ENCODE data around the gene HSD17B11. TPM values are rescaled to one million over a fixed set of nuclear protein-coding genes. Genes with fewer than 3 reads are reported as not detected.
"Not testable (repeated sequence)": the region's sequence is repeated elsewhere in the genome, so short reads cannot be mapped to it uniquely, and the experiment has no call there.

The HSD17B11 gene
- total RNA-seq, 1 donor from 2014 or later, result 12.9 TPM

GRCh38 chr4:87420276-87420830 is 29.4 kb upstream of the HSD17B11 start:
- no peak overlapping the region for H3K4me3 ChIP-seq (ENCODE audit: low read depth, low read length)
- TF ChIP-seq, protein P1, sequence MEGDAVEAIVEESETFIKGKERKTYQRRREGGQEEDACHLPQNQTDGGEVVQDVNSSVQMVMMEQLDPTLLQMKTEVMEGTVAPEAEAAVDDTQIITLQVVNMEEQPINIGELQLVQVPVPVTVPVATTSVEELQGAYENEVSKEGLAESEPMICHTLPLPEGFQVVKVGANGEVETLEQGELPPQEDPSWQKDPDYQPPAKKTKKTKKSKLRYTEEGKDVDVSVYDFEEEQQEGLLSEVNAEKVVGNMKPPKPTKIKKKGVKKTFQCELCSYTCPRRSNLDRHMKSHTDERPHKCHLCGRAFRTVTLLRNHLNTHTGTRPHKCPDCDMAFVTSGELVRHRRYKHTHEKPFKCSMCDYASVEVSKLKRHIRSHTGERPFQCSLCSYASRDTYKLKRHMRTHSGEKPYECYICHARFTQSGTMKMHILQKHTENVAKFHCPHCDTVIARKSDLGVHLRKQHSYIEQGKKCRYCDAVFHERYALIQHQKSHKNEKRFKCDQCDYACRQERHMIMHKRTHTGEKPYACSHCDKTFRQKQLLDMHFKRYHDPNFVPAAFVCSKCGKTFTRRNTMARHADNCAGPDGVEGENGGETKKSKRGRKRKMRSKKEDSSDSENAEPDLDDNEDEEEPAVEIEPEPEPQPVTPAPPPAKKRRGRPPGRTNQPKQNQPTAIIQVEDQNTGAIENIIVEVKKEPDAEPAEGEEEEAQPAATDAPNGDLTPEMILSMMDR (IDR thresholded peaks at IDR 0.05; ENCODE audit: insufficient read depth, low read length, poor library complexity, severe bottlenecking), result no peak
- no peaks in the 10 kb centered on the region for H3K27me3 ChIP-seq (ENCODE audit: control insufficient read depth, insufficient read depth, low read length)
- no peak for DNase-seq (ENCODE audit: low read depth)
- H3K36me3 ChIP-seq (ENCODE audit: control insufficient read depth, insufficient read depth, low read length), result no peaks in the 10 kb centered on the region

DNA sequence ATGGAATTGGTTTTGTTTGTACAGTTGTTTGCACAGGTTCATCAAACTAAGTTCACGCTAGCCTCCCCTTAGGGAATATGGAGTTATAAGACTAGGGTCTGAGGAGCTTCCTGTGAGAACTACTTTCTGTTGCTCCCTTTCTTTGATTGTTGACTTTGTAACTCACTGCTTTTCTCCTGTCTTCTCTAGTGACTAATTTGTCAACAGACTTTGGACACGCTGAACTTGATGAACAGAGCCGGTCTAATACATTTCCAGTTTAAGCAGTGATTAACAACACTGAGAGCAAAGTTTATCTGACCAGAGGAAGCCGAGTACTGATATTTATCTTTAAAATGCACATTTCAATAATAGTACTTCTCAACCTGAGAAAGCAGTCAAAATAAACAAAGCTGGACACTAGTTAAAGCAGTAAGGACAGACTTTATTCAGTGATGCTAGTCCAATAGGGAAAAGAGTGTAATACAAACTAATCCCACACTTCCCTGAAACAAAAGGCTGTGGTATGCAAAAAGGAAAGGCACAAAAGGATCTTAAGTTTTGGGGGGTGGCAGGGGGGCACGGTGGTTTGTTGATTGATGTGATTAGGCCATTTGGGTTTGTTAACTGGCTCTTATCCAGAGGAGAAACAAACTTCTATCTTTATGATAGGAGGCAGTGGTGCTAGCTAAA is 28.7 kb upstream of the HSD17B11 start:
- Histone ChIP-seq H3K36me3 (ENCODE audit: control insufficient read depth, insufficient read depth, low read length) (no peaks in the 10 kb centered on the region), H3K27me3 (ENCODE audit: control insufficient read depth, insufficient read depth, low read length) (no peaks in the 10 kb centered on the region), H3K4me3 (ENCODE audit: low read depth, low read length) (no peak overlapping the region)
- no peak for DNase-seq (ENCODE audit: low read depth)
- TF ChIP-seq, protein P1 (IDR thresholded peaks at IDR 0.05; ENCODE audit: insufficient read depth, low read length, poor library complexity, severe bottlenecking), result no peak

DNA sequence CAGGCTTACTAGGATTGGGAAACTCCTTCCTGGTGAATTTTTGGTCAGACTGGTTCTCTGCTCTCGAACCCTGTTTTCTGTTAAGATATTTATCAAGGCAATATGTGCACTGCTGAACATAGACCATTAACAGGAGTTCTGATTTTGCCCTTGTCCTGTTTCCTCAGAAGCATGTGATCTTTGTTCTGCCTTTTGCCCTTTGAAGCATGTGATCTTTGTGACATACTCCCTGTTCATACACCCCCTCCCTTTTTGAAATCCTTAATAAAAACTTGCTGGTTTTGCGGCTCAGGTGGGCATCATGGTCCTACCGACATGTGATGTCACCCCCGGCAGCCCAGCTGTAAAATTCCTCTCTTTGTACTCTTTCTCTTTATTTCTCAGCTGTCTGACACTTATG is 27.4 kb upstream of the HSD17B11 start:
- DNase-seq (ENCODE audit: low read depth); H3K4me3 ChIP-seq (ENCODE audit: low read depth, low read length); H3K36me3 ChIP-seq (ENCODE audit: control insufficient read depth, insufficient read depth, low read length); H3K27me3 ChIP-seq (ENCODE audit: control insufficient read depth, insufficient read depth, low read length): not testable (repeated sequence)

DNA sequence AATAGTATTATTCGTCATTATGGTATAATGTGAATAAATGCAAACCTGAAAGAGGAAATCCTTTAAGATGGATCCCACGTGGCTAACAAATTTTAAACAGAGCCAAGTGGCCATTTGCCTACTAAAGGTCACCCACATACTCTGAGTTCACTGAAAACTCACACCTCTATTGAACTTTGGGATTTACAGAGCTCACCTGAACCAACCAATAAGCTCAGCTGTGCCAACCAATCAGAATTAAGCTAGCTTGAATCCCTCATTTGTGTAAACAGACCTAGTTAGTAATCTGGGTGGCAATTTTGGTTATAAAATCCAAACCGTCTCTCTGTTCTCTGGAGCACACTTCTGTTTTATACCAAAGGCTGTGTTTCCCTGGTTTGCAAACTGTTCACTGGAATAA is 26.0 kb upstream of the HSD17B11 start:
- Histone ChIP-seq H3K36me3 (ENCODE audit: control insufficient read depth, insufficient read depth, low read length) (no peaks in the 10 kb centered on the region), H3K27me3 (ENCODE audit: control insufficient read depth, insufficient read depth, low read length) (no peaks in the 10 kb centered on the region), H3K4me3 (ENCODE audit: low read depth, low read length) (no peak overlapping the region)
- DNase-seq (ENCODE audit: low read depth), result no peak
- TF ChIP-seq, protein P1 (IDR thresholded peaks at IDR 0.05; ENCODE audit: insufficient read depth, low read length, poor library complexity, severe bottlenecking), result no peak

GRCh38 chr4:87414816-87415215 is 23.8 kb upstream of the HSD17B11 start:
- Histone ChIP-seq H3K27me3 (ENCODE audit: control insufficient read depth, insufficient read depth, low read length) (no peaks in the 10 kb centered on the region), H3K4me3 (ENCODE audit: low read depth, low read length) (no peak overlapping the region), H3K36me3 (ENCODE audit: control insufficient read depth, insufficient read depth, low read length) (no peaks in the 10 kb centered on the region)
- TF ChIP-seq, protein P1 (IDR thresholded peaks at IDR 0.05; ENCODE audit: insufficient read depth, low read length, poor library complexity, severe bottlenecking), result no peak
- no peak for DNase-seq (ENCODE audit: low read depth)

DNA sequence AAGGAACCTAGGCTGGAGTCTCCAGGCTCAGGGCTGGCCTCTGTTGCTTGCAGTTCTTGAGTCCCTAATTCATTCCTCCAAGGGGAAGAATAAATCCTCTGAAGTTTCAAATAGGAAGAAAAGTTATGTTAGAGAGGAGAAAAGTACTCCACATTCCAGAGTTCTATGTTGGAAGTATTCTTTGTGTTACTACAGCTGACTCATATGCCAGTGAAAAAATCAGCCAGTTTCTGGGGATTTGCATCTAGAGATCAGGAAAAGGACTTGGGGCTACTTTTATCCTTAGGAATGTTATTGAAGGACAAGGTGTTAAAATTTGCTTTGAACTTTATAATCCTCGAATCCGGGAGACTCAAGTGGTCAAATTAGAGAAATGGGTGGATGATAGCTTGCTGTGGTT is 19.7 kb upstream of the HSD17B11 start:
- no peak for DNase-seq (ENCODE audit: low read depth)
- H3K27me3 ChIP-seq (ENCODE audit: control insufficient read depth, insufficient read depth, low read length), result no peaks in the 10 kb centered on the region
- TF ChIP-seq, protein P1 (IDR thresholded peaks at IDR 0.05; ENCODE audit: insufficient read depth, low read length, poor library complexity, severe bottlenecking), result no peak
- no peaks in the 10 kb centered on the region for H3K36me3 ChIP-seq (ENCODE audit: control insufficient read depth, insufficient read depth, low read length)
- no peak overlapping the region for H3K4me3 ChIP-seq (ENCODE audit: low read depth, low read length)
